Liver (tissue), 9 donors: ENCODE results near the gene C8G. TPM values are rescaled to one million over a fixed set of nuclear protein-coding genes. Genes with fewer than 3 reads are reported as not detected.

ENCODE experiments used
- DNase-seq: peaks from one replicate; pipeline ENCODE4 v3.0.0-alpha.2; 2017; ENCODE audit warnings: low spot score
- H3K27ac ChIP-seq, 2 donors: one replicate each; pipeline ENCODE4 v1.7.0; 2013; ENCODE audit warnings: inconsistent platforms in 2 of 2, low read length in 2 of 2, control low read depth in 1 of 2, low read depth in 1 of 2, mild to moderate bottlenecking in 1 of 2
- H3K27me3 ChIP-seq, 4 donors: one replicate each; pipeline versions ENCODE4 v1.6.1 to v1.7.0; 2013; ENCODE audit warnings: low read length in 3 of 4, inconsistent platforms in 1 of 4, mild to moderate bottlenecking in 1 of 4, moderate library complexity in 1 of 4; ENCODE audit not compliant: control insufficient read depth in 4 of 4, insufficient read depth in 4 of 4
- H3K36me3 ChIP-seq, 4 donors: one replicate each; pipeline versions ENCODE4 v1.6.1 to v1.7.0; 2013; ENCODE audit warnings: low read length in 3 of 4, mild to moderate bottlenecking in 3 of 4, low read depth in 1 of 4, moderate library complexity in 1 of 4; ENCODE audit not compliant: control insufficient read depth in 4 of 4, insufficient read depth in 3 of 4
- H3K4me1 ChIP-seq, 4 donors: one replicate each; pipeline versions ENCODE4 v1.6.1 to v1.7.0; 2013; ENCODE audit warnings: low read length in 3 of 4, mild to moderate bottlenecking in 3 of 4, moderate library complexity in 1 of 4; ENCODE audit not compliant: control insufficient read depth in 4 of 4, insufficient read depth in 4 of 4
- H3K4me3 ChIP-seq, 3 donors: one replicate each; pipeline versions ENCODE4 v1.6.1 to v1.7.0; 2013; ENCODE audit warnings: low read length in 3 of 3, control low read depth in 1 of 3, low read depth in 1 of 3, mild to moderate bottlenecking in 1 of 3
- H3K9ac ChIP-seq, 2 donors: one replicate each; pipeline ENCODE4 v1.7.0; 2013; ENCODE audit warnings: low read length in 2 of 2, mild to moderate bottlenecking in 2 of 2, moderate library complexity in 2 of 2, control low read depth in 1 of 2, low read depth in 1 of 2
- H3K9me3 ChIP-seq, 4 donors: one replicate each; pipeline versions ENCODE4 v1.6.1 to v1.7.0; 2013; ENCODE audit warnings: low read length in 3 of 4; ENCODE audit not compliant: control insufficient read depth in 4 of 4
- EGR1 ChIP-seq, 2 donors: IDR thresholded peaks; 2 replicates each; pipeline ENCODE4 v1.6.1; 2016 to 2018; ENCODE audit warnings: antibody characterized with exemption in 2 of 2, low read depth in 2 of 2
- FOXA2 ChIP-seq: IDR thresholded peaks from 2 replicates; pipeline ENCODE4 v1.6.1; 2016; ENCODE audit warnings: antibody characterized with exemption
- GABPA ChIP-seq, 2 donors: IDR thresholded peaks in 1 of 2; conservative IDR thresholded peaks in 1 of 2; 2 replicates each; pipeline ENCODE4 v1.6.1; 2016; ENCODE audit warnings: antibody characterized with exemption in 2 of 2, mild to moderate bottlenecking in 1 of 2, moderate library complexity in 1 of 2
- HNF4A ChIP-seq, 2 donors: conservative IDR thresholded peaks; 2 replicates each; pipeline ENCODE4 v1.6.1; 2016; ENCODE audit warnings: antibody characterized with exemption in 2 of 2, mild to moderate bottlenecking in 2 of 2
- HNF4G ChIP-seq: IDR thresholded peaks from 2 replicates; pipeline ENCODE4 v1.6.1; 2016; ENCODE audit warnings: antibody characterized with exemption
- JUND ChIP-seq, 2 donors: IDR thresholded peaks; 2 replicates each; pipeline ENCODE4 v1.6.1; 2016; ENCODE audit warnings: antibody characterized with exemption in 2 of 2
- RAD21 ChIP-seq, 2 donors: IDR thresholded peaks; 2 replicates each; pipeline ENCODE4 v1.6.1; 2016; ENCODE audit warnings: antibody characterized with exemption in 2 of 2, mild to moderate bottlenecking in 2 of 2
- RXRA ChIP-seq, 2 donors: IDR thresholded peaks; 2 replicates each; pipeline ENCODE4 v1.6.1; 2017 to 2018; ENCODE audit warnings: antibody characterized with exemption in 2 of 2, mild to moderate bottlenecking in 1 of 2
- WGBS: extraction: QIAGEN DNeasy Blood & Tissue Kit; methylation state at CpG from one replicate; pipeline ENCODE4 v1.1.7; 2013; 5-methylcytosine and 5-hydroxymethylcytosine counted together
- polyA plus RNA-seq, 2 donors: library from polyadenylated mRNA; stranded (reverse) in 1 of 2; unstranded in 1 of 2; fragments of 200-250 nt in 1 of 2; fragments of >200 nt in 1 of 2; fragmentation: Nextera tagmentation in 1 of 2; extraction: Ambion mirVana in 1 of 2; gene quantifications; one replicate each; pipeline versions ENCODE4 v1.2.1 to v1.2.3, GENCODE V29; 2013 to 2015
- total RNA-seq, 2 donors: library from RNA; depleted of rRNA; stranded (reverse); fragments of >200 nt; gene quantifications; one replicate each; pipeline ENCODE4 v1.2.3, GENCODE V29; 2014
- TF ChIP-seq, protein P1 (sequence below): IDR thresholded peaks from 2 replicates; pipeline ENCODE4 v1.6.1; 2016; ENCODE audit warnings: antibody characterized with exemption
- TF ChIP-seq, protein P2 (sequence below): IDR thresholded peaks from 2 replicates; pipeline ENCODE4 v1.6.1; 2016; ENCODE audit warnings: antibody characterized with exemption
- TF ChIP-seq, protein P3 (sequence below): fragments of 150-350 bp; IDR thresholded peaks from 2 replicates; pipeline ENCODE4 v1.5.1; 2017; ENCODE audit warnings: improper control_type of control experiment, low read depth, low read length; ENCODE audit not compliant: missing input control
- TF ChIP-seq, protein P4 (sequence below): IDR thresholded peaks from 2 replicates; pipeline ENCODE4 v1.6.1; 2016; ENCODE audit warnings: antibody characterized with exemption, mild to moderate bottlenecking
- donor health status: healthy.
- donor health status: healthy.
- donor health status: healthy.
- donor health status: healthy.
- donor health status: healthy.

Gene C8G
- total and polyA plus RNA-seq, 4 donors = 25.1 to 1,117 (median 607) TPM

DNA sequence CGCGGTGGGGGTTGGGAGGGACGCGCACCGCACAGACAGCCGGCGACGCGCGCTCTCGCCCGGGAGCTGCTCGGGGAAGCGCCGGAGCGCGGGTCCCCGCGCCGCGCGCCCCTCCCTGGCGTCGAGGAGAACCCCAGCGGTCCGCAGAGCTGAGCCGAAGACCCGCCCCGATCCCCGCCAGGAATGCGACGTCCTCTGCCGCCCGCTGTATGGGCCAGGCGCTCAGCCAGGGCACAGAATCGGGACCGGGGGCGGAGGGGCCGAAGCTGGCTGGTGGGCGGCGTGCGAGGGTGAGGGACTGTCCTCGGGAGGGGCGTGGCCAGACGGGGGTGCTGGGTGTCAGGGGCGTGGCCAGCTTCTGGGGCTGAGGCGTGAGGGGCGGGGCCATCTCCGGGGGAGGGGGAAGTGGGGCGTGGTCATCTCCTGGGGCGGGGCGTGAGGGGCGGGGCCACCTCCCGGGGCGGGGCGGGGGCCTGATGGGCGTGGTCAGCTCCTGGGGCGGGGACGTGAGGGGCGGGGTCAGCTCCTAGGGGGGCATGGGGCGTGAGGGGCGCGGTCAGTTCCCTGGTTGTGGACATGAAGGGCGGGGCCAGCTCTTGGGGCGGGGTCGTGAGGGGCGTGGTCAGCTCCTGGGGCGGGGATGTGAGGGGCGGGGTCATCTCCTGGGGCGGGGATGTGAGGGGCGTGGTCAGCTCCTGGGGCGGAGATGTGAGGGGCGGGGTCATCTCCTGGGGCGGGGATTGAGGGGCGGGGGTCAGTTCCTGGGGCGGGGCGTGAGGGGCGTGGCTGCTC is 33.2 kb downstream of the C8G start (continued):
- TF ChIP-seq HNF4G (no peak), RAD21 (IDR thresholded peaks at IDR 0.05) (no peak)

DNA sequence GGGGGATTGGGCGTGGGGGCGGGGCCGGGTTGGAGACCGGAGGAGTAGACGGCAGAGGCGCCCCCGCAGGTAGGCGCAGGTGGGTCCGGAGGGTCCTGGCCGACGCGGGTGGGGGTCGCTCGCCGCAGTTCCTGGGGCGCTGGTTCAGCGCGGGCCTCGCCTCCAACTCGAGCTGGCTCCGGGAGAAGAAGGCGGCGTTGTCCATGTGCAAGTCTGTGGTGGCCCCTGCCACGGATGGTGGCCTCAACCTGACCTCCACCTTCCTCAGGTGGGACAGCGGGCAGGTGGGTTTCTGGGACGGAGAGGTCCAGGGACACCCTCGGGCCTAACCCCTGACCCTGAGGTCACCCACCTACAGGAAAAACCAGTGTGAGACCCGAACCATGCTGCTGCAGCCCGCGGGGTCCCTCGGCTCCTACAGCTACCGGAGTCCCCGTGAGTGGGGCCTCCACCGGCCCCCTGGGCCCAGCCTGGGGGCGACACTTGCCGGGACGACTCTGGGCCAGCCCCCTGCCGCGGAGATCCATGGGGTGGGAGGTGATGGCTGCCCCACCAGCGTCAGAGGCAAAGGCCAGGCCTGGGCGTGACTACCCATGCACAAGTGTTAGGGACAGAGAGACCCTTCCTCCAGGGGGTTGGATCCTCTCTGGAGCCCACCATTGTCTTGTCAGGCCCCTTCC is 34.0 kb downstream of the C8G start:
- Histone ChIP-seq H3K27me3 (peaks cover 0 to 2% (median 0%) of the 10 kb centered on the region in 4 donors), H3K9ac (no peak overlapping the region), H3K9me3 (no peaks in the 10 kb centered on the region), H3K36me3 (no peaks in the 10 kb centered on the region), H3K27ac (no peak overlapping the region), H3K4me3 (no peak overlapping the region), H3K4me1 (peaks cover 0 to 7% (median 4%) of the 10 kb centered on the region in 4 donors)
- DNase-seq = no peak
- TF ChIP-seq, protein P1, sequence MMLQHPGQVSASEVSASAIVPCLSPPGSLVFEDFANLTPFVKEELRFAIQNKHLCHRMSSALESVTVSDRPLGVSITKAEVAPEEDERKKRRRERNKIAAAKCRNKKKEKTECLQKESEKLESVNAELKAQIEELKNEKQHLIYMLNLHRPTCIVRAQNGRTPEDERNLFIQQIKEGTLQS = no peak
- TF ChIP-seq, protein P2, sequence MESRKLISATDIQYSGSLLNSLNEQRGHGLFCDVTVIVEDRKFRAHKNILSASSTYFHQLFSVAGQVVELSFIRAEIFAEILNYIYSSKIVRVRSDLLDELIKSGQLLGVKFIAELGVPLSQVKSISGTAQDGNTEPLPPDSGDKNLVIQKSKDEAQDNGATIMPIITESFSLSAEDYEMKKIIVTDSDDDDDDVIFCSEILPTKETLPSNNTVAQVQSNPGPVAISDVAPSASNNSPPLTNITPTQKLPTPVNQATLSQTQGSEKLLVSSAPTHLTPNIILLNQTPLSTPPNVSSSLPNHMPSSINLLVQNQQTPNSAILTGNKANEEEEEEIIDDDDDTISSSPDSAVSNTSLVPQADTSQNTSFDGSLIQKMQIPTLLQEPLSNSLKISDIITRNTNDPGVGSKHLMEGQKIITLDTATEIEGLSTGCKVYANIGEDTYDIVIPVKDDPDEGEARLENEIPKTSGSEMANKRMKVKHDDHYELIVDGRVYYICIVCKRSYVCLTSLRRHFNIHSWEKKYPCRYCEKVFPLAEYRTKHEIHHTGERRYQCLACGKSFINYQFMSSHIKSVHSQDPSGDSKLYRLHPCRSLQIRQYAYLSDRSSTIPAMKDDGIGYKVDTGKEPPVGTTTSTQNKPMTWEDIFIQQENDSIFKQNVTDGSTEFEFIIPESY = no peak
- TF ChIP-seq RAD21 (IDR thresholded peaks at IDR 0.05) = no peak
- 56% methylated on average over 41 of the region's 41 CpGs for WGBS

DNA sequence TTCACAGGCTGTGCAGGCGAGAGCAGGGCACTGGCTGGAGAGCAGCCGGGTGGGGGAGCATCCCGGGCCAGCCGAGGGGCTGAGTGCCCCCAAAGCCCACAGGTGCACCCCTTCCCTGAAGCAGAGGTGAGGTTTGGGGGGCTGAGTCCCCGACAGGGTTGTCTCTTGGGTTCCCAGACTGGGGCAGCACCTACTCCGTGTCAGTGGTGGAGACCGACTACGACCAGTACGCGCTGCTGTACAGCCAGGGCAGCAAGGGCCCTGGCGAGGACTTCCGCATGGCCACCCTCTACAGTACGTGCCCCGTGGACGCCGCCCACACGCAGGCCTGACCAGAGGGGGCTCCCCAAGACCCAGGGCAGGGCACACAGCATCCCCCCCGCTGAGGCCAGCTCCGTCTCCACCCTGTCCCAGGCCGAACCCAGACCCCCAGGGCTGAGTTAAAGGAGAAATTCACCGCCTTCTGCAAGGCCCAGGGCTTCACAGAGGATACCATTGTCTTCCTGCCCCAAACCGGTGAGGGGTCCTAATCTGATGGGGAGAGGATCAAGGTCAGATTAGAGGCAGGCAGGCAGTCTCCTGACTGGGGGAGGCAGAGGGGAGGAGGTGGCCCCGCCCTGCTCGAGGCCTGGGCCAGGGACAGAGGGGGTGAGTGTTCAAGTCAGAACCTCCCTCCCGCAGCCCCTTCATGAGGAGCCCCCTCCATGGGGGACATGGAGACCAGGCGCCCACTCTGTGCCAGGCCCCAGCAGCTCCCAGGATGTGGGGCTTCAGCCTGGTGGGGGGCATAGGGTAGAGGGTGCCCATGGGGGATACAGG is 34.9 kb downstream of the C8G start:
- peaks cover 0 to 6% (median under 1%) of the 10 kb centered on the region in 4 donors for H3K27me3 ChIP-seq
- TF ChIP-seq, protein P2 = no peak
- TF ChIP-seq HNF4G (no peak), EGR1 (IDR thresholded peaks at IDR 0.05; ENCODE audit: low read depth in 2 of 2) (no peak), FOXA2 (no peak), GABPA (IDR thresholded peaks at IDR 0.05 in 1 of 2, conservative IDR thresholded peaks at IDR 0.05 in 1 of 2) (no peak), RAD21 (IDR thresholded peaks at IDR 0.05) (no peak), JUND (IDR thresholded peaks at IDR 0.05) (no peak), HNF4A (conservative IDR thresholded peaks at IDR 0.05) (no peak), RXRA (IDR thresholded peaks at IDR 0.05) (no peak)
- TF ChIP-seq, protein P3, sequence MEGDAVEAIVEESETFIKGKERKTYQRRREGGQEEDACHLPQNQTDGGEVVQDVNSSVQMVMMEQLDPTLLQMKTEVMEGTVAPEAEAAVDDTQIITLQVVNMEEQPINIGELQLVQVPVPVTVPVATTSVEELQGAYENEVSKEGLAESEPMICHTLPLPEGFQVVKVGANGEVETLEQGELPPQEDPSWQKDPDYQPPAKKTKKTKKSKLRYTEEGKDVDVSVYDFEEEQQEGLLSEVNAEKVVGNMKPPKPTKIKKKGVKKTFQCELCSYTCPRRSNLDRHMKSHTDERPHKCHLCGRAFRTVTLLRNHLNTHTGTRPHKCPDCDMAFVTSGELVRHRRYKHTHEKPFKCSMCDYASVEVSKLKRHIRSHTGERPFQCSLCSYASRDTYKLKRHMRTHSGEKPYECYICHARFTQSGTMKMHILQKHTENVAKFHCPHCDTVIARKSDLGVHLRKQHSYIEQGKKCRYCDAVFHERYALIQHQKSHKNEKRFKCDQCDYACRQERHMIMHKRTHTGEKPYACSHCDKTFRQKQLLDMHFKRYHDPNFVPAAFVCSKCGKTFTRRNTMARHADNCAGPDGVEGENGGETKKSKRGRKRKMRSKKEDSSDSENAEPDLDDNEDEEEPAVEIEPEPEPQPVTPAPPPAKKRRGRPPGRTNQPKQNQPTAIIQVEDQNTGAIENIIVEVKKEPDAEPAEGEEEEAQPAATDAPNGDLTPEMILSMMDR = no peak
- TF ChIP-seq, protein P4, sequence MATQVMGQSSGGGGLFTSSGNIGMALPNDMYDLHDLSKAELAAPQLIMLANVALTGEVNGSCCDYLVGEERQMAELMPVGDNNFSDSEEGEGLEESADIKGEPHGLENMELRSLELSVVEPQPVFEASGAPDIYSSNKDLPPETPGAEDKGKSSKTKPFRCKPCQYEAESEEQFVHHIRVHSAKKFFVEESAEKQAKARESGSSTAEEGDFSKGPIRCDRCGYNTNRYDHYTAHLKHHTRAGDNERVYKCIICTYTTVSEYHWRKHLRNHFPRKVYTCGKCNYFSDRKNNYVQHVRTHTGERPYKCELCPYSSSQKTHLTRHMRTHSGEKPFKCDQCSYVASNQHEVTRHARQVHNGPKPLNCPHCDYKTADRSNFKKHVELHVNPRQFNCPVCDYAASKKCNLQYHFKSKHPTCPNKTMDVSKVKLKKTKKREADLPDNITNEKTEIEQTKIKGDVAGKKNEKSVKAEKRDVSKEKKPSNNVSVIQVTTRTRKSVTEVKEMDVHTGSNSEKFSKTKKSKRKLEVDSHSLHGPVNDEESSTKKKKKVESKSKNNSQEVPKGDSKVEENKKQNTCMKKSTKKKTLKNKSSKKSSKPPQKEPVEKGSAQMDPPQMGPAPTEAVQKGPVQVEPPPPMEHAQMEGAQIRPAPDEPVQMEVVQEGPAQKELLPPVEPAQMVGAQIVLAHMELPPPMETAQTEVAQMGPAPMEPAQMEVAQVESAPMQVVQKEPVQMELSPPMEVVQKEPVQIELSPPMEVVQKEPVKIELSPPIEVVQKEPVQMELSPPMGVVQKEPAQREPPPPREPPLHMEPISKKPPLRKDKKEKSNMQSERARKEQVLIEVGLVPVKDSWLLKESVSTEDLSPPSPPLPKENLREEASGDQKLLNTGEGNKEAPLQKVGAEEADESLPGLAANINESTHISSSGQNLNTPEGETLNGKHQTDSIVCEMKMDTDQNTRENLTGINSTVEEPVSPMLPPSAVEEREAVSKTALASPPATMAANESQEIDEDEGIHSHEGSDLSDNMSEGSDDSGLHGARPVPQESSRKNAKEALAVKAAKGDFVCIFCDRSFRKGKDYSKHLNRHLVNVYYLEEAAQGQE = no peak

More for the DNA sequence above, 34.9 kb downstream of the C8G start:
- DNase-seq = no peak
- Histone ChIP-seq H3K9ac (no peak overlapping the region), H3K9me3 (no peaks in the 10 kb centered on the region), H3K4me3 (no peak overlapping the region), H3K36me3 (no peaks in the 10 kb centered on the region), H3K27ac (no peak overlapping the region), H3K4me1 (peaks cover 0 to 7% (median 4%) of the 10 kb centered on the region in 4 donors)
- 89% methylated on average over 26 of the region's 26 CpGs for WGBS
